Uterus (tissue), 2 donors: ENCODE measurements around the gene TM4SF20.

ENCODE experiments used
- POLR2A ChIP-seq, 2 donors: fragments of 450-650 bp; IDR thresholded peaks; one replicate each; pipeline ENCODE4 v1.6.1; 2016; ENCODE audit warnings: antibody characterized with exemption in 2 of 2, mild to moderate bottlenecking in 1 of 2, moderate library complexity in 1 of 2
- TF ChIP-seq, protein P1 (sequence below), 4 experiments: fragments of 200-600 bp in 2 of 4; fragments of 450-650 bp in 2 of 4; sonication (generic) in 2 of 4; IDR thresholded peaks; one replicate each; pipeline ENCODE4 v1.5.1; 2016 to 2019; ENCODE audit warnings: antibody characterized with exemption in 4 of 4, mild to moderate bottlenecking in 2 of 4, moderate library complexity in 1 of 4

DNA sequence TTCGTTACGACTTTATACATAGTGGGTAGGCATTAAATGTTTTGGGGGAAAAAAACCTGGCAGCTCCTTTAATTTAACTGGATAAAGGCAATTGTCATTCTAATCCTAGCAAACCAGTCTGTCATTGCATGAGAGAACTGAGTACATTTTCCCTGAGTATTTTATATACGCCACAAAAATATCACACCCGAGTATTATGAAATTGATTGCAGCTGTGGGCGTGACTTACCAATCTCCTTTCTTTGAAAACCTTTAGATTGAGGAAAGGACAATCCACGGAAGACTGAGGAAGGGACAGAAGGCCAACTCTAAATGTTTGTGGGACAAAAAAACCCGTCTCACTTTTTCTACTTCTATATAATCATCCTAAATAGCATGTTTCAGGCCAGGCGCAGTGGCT lies 9.0 kb downstream of the TM4SF20 start:
- TF ChIP-seq, protein P1, sequence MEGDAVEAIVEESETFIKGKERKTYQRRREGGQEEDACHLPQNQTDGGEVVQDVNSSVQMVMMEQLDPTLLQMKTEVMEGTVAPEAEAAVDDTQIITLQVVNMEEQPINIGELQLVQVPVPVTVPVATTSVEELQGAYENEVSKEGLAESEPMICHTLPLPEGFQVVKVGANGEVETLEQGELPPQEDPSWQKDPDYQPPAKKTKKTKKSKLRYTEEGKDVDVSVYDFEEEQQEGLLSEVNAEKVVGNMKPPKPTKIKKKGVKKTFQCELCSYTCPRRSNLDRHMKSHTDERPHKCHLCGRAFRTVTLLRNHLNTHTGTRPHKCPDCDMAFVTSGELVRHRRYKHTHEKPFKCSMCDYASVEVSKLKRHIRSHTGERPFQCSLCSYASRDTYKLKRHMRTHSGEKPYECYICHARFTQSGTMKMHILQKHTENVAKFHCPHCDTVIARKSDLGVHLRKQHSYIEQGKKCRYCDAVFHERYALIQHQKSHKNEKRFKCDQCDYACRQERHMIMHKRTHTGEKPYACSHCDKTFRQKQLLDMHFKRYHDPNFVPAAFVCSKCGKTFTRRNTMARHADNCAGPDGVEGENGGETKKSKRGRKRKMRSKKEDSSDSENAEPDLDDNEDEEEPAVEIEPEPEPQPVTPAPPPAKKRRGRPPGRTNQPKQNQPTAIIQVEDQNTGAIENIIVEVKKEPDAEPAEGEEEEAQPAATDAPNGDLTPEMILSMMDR (IDR thresholded peaks at IDR 0.05) = no peak
- TF ChIP-seq POLR2A (IDR thresholded peaks at IDR 0.05) = no peak
